CD14-positive monocyte (primary cell): ENCODE measurements around the gene SPTBN1. TPM values are rescaled to one million over a fixed set of nuclear protein-coding genes. Genes with fewer than 3 reads are reported as not detected.

Source experiments
- DNase-seq, 3 donors: peaks; one replicate each; pipeline ENCODE4 v3.0.0-alpha.2; 2011 to 2022
- H2AFZ ChIP-seq: 2 replicates; pipeline ENCODE4 v1.6.0; 2012; ENCODE audit warnings: mild to moderate bottlenecking, low read depth, low read length, inconsistent platforms; ENCODE audit not compliant: insufficient read depth, poor library complexity, severe bottlenecking
- H3K27ac ChIP-seq, 2 donors: 1 replicate in 1 of 2; 2 replicates in 1 of 2; pipeline ENCODE4 v1.5.1; 2012 to 2013; ENCODE audit warnings: low read length in 2 of 2, control low read depth in 1 of 2, inconsistent platforms in 1 of 2, low read depth in 1 of 2, mild to moderate bottlenecking in 1 of 2
- H3K27me3 ChIP-seq, 2 donors: one replicate each; pipeline versions ENCODE4 v1.6.0 to v1.6.1; 2011 to 2013; ENCODE audit warnings: low read length in 2 of 2; ENCODE audit not compliant: control insufficient read depth in 2 of 2, insufficient read depth in 2 of 2
- H3K36me3 ChIP-seq, 2 donors: replicated peaks in 1 of 2; 1 replicate in 1 of 2; 2 replicates in 1 of 2; pipeline versions ENCODE4 v1.5.1 to v1.6.1; 2012 to 2013; ENCODE audit warnings: low read length in 2 of 2, control low read depth in 1 of 2, inconsistent platforms in 1 of 2, mild to moderate bottlenecking in 1 of 2; ENCODE audit not compliant: insufficient read depth in 2 of 2, control insufficient read depth in 1 of 2
- H3K4me1 ChIP-seq, 2 donors: 1 replicate in 1 of 2; 2 replicates in 1 of 2; pipeline versions ENCODE4 v1.5.1 to v1.6.1; 2012 to 2013; ENCODE audit warnings: low read length in 2 of 2, control low read depth in 1 of 2, inconsistent platforms in 1 of 2, mild to moderate bottlenecking in 1 of 2, moderate library complexity in 1 of 2; ENCODE audit not compliant: insufficient read depth in 2 of 2, control insufficient read depth in 1 of 2
- H3K4me2 ChIP-seq: replicated peaks from 2 replicates; pipeline ENCODE3; 2012; ENCODE audit warnings: low read length, moderate library complexity, mild to moderate bottlenecking; ENCODE audit not compliant: poor library complexity, severe bottlenecking; ENCODE audit errors: extremely low read depth
- H3K4me3 ChIP-seq, 3 experiments: fragments of 200-600 bp in 1 of 3; sonication (generic) in 1 of 3; replicated peaks in 1 of 3; 1 replicate in 2 of 3; 2 replicates in 1 of 3; pipeline ENCODE4 v1.5.1; 2011 to 2013; ENCODE audit warnings: low read length in 3 of 3, mild to moderate bottlenecking in 3 of 3, control low read depth in 2 of 3, low read depth in 2 of 3, inconsistent platforms in 1 of 3, moderate library complexity in 1 of 3
- H3K79me2 ChIP-seq: 2 replicates; pipeline ENCODE4 v1.6.0; 2012; ENCODE audit warnings: mild to moderate bottlenecking, control low read depth, inconsistent platforms, low read length, moderate library complexity; ENCODE audit not compliant: insufficient read depth
- H3K9ac ChIP-seq: 2 replicates; pipeline ENCODE4 v1.6.0; 2017; ENCODE audit warnings: low read length, mild to moderate bottlenecking; ENCODE audit not compliant: insufficient read depth, poor library complexity, severe bottlenecking
- H3K9me3 ChIP-seq, 2 donors: replicated peaks in 1 of 2; 1 replicate in 1 of 2; 2 replicates in 1 of 2; pipeline versions ENCODE4 v1.5.1 to v1.6.1; 2012 to 2013; ENCODE audit warnings: low read length in 2 of 2, control low read depth in 1 of 2; ENCODE audit not compliant: control insufficient read depth in 1 of 2, insufficient read depth in 1 of 2
- H4K20me1 ChIP-seq: 2 replicates; pipeline ENCODE4 v1.6.0; 2012; ENCODE audit warnings: mild to moderate bottlenecking, low read length, control low read depth, moderate library complexity; ENCODE audit not compliant: insufficient read depth
- H3K27ac Mint-ChIP-seq, 7 donors: one replicate each; pipeline ENCODE4 v1.8.0; 2020; ENCODE audit warnings: mild to moderate bottlenecking in 7 of 7, mixed read lengths in 7 of 7, moderate library complexity in 6 of 7, inconsistent platforms in 2 of 7
- H3K27me3 Mint-ChIP-seq, 3 donors: one replicate each; pipeline ENCODE4 v1.8.0; 2021 to 2022; ENCODE audit warnings: low read depth in 3 of 3, mild to moderate bottlenecking in 3 of 3, mixed read lengths in 3 of 3, moderate library complexity in 3 of 3, inconsistent platforms in 1 of 3
- H3K36me3 Mint-ChIP-seq, 2 donors: one replicate each; pipeline ENCODE4 v1.8.0; 2020; ENCODE audit warnings: mixed read lengths in 2 of 2, inconsistent platforms in 1 of 2, mild to moderate bottlenecking in 1 of 2
- H3K4me1 Mint-ChIP-seq: one replicate; pipeline ENCODE4 v1.8.0; 2020; ENCODE audit warnings: mild to moderate bottlenecking, mixed read lengths
- H3K4me3 Mint-ChIP-seq, 2 donors: one replicate each; pipeline ENCODE4 v1.8.0; 2020; ENCODE audit warnings: mild to moderate bottlenecking in 2 of 2, mixed read lengths in 2 of 2, moderate library complexity in 1 of 2
- H3K9me3 Mint-ChIP-seq, 7 donors: one replicate each; pipeline ENCODE4 v1.8.0; 2020 to 2022; ENCODE audit warnings: mixed read lengths in 7 of 7, mild to moderate bottlenecking in 6 of 7, moderate library complexity in 6 of 7, inconsistent platforms in 2 of 7
- WGBS: methylation state at CpG from one replicate; pipeline ENCODE4 v1.1.5; 2013; ENCODE audit warnings: missing lambda C conversion rate; ENCODE audit not compliant: insufficient coverage; 5-methylcytosine and 5-hydroxymethylcytosine counted together
- intact Hi-C, 2 donors: fragments of 100-400 bp; cut with micrococcal nuclease; formaldehyde crosslinking; loops; one replicate each; pipeline versions ENCODE4 v1.15.0 to v1.15.1; 2023
- polyA plus RNA-seq, 3 donors: library from polyadenylated mRNA; depleted of rRNA in 1 of 3; unstranded in 2 of 3; stranded (reverse) in 1 of 3; fragments of 300-500 nt in 2 of 3; fragments of >200 nt in 1 of 3; fragmentation: Illumina TruSeq in 2 of 3; gene quantifications; 1 replicate in 2 of 3; 2 replicates in 1 of 3; pipeline ENCODE4 v1.2.3, GENCODE V29; 2012 to 2021
- TF ChIP-seq, protein P1 (sequence below): fragments of 200-600 bp; IDR thresholded peaks from one replicate; pipeline ENCODE4 v1.8.0; 2022; ENCODE audit warnings: antibody characterized with exemption, mild to moderate bottlenecking

SPTBN1 gene
- polyA plus RNA-seq, 3 donors, result 0.79 to 2.8 (median 1.7) TPM

- TF ChIP-seq, protein P1, sequence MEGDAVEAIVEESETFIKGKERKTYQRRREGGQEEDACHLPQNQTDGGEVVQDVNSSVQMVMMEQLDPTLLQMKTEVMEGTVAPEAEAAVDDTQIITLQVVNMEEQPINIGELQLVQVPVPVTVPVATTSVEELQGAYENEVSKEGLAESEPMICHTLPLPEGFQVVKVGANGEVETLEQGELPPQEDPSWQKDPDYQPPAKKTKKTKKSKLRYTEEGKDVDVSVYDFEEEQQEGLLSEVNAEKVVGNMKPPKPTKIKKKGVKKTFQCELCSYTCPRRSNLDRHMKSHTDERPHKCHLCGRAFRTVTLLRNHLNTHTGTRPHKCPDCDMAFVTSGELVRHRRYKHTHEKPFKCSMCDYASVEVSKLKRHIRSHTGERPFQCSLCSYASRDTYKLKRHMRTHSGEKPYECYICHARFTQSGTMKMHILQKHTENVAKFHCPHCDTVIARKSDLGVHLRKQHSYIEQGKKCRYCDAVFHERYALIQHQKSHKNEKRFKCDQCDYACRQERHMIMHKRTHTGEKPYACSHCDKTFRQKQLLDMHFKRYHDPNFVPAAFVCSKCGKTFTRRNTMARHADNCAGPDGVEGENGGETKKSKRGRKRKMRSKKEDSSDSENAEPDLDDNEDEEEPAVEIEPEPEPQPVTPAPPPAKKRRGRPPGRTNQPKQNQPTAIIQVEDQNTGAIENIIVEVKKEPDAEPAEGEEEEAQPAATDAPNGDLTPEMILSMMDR, result no peak
- peaks cover 91 to 94% of the 10 kb centered on the region in 2 donors for H3K36me3 Mint-ChIP-seq
- peak overlapping the region in 1 of 7 donors; percentile 47 for H3K27ac Mint-ChIP-seq
- no peaks in the 10 kb centered on the region for H3K79me2 ChIP-seq
- no peaks in the 10 kb centered on the region for H3K27me3 Mint-ChIP-seq
- H3K9me3 Mint-ChIP-seq, result no peaks in the 10 kb centered on the region
- 100% methylated on average over 1 of the region's 2 CpGs for WGBS
- no peak overlapping the region for H3K4me3 ChIP-seq
- H3K36me3 ChIP-seq, result peaks cover 87 to 98% of the 10 kb centered on the region in 2 donors
- no peaks in the 10 kb centered on the region for H3K9me3 ChIP-seq
- H3K4me1 Mint-ChIP-seq, result no peaks in the 10 kb centered on the region
- no peaks in the 10 kb centered on the region for H4K20me1 ChIP-seq
- no peak for DNase-seq
- no peak overlapping the region for H3K4me3 Mint-ChIP-seq
- no peak overlapping the region for H3K9ac ChIP-seq
- no peak overlapping the region for H3K4me2 ChIP-seq
- no peak overlapping the region for H3K27ac ChIP-seq
- intact Hi-C loops, result no loop called here
- H3K27me3 ChIP-seq, result no peaks in the 10 kb centered on the region
- no peaks in the 10 kb centered on the region for H3K4me1 ChIP-seq
- no peak overlapping the region for H2AFZ ChIP-seq
Measured at GRCh38 chr2:54626884-54627283, 170.8 kb downstream of the SPTBN1 start.

DNA sequence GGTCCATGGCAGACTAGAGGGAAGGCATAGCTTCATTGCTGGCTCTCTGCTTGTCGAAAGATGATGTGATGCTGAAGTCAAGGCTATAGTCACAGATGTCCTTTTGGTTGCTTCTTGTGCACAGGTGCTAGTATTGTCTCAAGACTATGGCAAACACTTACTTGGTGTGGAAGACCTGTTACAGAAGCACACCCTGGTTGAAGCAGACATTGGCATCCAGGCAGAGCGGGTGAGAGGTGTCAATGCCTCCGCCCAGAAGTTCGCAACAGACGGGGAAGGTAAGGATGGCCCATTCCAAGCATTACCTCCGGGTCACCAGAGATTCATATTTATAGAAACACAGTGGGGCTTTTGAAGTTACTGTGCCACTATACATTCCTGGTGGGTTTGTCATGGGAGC is 171.8 kb downstream of the SPTBN1 start:
- Histone ChIP-seq H3K4me3 (no peak overlapping the region), H3K9me3 (no peaks in the 10 kb centered on the region), H3K4me2 (no peak overlapping the region), H2AFZ (no peak overlapping the region), H3K9ac (no peak overlapping the region), H3K27ac (no peak overlapping the region), H3K4me1 (no peaks in the 10 kb centered on the region), H3K79me2 (no peaks in the 10 kb centered on the region), H4K20me1 (no peaks in the 10 kb centered on the region), H3K36me3 (peaks cover 88 to 98% of the 10 kb centered on the region in 2 donors), H3K27me3 (no peaks in the 10 kb centered on the region)
- H3K36me3 Mint-ChIP-seq, result peaks cover 92 to 94% of the 10 kb centered on the region in 2 donors
- 100% methylated on average over 4 of the region's 6 CpGs for WGBS
- no peaks in the 10 kb centered on the region for H3K9me3 Mint-ChIP-seq
- H3K27ac Mint-ChIP-seq, result peak overlapping the region in 1 of 7 donors; percentile 19
- intact Hi-C loops, result no loop called here
- H3K4me1 Mint-ChIP-seq, result no peaks in the 10 kb centered on the region
- no peak for DNase-seq
- TF ChIP-seq, protein P1, result no peak
- H3K27me3 Mint-ChIP-seq, result no peaks in the 10 kb centered on the region
- no peak overlapping the region for H3K4me3 Mint-ChIP-seq
